Spleen (tissue), 7 donors: Measurements from ENCODE around the gene SAXO2.
"Not testable (repeated sequence)": the region's sequence is repeated elsewhere in the genome, so short reads cannot be mapped to it uniquely, and the experiment has no call there.

Source experiments
- POLR2A ChIP-seq, 3 donors: fragments of 450-650 bp; IDR thresholded peaks; one replicate each; pipeline ENCODE4 v1.5.1; 2017; ENCODE audit warnings: antibody characterized with exemption in 3 of 3, mild to moderate bottlenecking in 1 of 3
- POLR2AphosphoS5 ChIP-seq, 3 donors: sonication (generic); formaldehyde crosslinking; IDR thresholded peaks; one replicate each; pipeline ENCODE4 v1.5.1; 2017; ENCODE audit warnings: antibody characterized with exemption in 3 of 3
- TF ChIP-seq, protein P1 (sequence below), 11 experiments: fragments of 200-600 bp in 7 of 11; fragments of 450-650 bp in 4 of 11; sonication (generic) in 4 of 11; IDR thresholded peaks in 8 of 11; conservative IDR thresholded peaks in 3 of 11; 1 replicate in 7 of 11; 2 replicates in 4 of 11; pipeline versions ENCODE4 v1.4.0 to v1.8.0; 2016 to 2021; ENCODE audit warnings: antibody characterized with exemption in 11 of 11, inconsistent platforms in 4 of 11, mild to moderate bottlenecking in 1 of 11
- donor health status: DM: no; HTN: no; CAD: no; lungs with moderate emphysema.
- donor health status: DM: no; HTN: no; CAD: no.
- donor health status: DM: no; HTN: no; CAD: no.

DNA sequence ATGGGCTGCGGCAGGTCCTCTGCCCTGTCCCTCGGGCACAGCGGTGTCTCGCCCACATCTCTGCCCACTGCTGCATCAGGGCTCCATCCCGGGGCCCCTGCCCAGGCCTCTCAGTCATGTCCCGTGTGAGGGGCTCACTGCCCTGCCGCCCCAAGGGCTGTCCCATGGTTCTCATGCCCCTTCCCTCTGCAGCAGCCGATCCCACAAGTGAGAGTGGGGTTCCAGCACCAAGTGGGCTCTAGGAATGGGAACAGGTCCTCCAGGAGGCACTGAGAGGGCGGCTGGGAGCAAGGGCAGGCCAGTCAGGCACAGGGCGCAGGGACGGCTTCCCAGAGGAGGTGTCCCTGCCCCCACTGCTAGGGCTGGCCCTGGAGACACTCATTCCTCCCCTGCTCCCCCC lies 68.3 kb downstream of the SAXO2 start:
- TF ChIP-seq, protein P1, sequence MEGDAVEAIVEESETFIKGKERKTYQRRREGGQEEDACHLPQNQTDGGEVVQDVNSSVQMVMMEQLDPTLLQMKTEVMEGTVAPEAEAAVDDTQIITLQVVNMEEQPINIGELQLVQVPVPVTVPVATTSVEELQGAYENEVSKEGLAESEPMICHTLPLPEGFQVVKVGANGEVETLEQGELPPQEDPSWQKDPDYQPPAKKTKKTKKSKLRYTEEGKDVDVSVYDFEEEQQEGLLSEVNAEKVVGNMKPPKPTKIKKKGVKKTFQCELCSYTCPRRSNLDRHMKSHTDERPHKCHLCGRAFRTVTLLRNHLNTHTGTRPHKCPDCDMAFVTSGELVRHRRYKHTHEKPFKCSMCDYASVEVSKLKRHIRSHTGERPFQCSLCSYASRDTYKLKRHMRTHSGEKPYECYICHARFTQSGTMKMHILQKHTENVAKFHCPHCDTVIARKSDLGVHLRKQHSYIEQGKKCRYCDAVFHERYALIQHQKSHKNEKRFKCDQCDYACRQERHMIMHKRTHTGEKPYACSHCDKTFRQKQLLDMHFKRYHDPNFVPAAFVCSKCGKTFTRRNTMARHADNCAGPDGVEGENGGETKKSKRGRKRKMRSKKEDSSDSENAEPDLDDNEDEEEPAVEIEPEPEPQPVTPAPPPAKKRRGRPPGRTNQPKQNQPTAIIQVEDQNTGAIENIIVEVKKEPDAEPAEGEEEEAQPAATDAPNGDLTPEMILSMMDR (IDR thresholded peaks at IDR 0.05 in 8 of 11, conservative IDR thresholded peaks at IDR 0.05 in 3 of 11): not testable (repeated sequence)
- TF ChIP-seq POLR2AphosphoS5, POLR2A (IDR thresholded peaks at IDR 0.05): not testable (repeated sequence)
